ENCODE results near the gene RNF126. TPM values are rescaled to one million over a fixed set of nuclear protein-coding genes. Genes with fewer than 3 reads are reported as not detected.

Gene RNF126
- total and polyA plus RNA-seq, 7 donors, result 25.2 to 72.1 (median 51.6) TPM

DNA sequence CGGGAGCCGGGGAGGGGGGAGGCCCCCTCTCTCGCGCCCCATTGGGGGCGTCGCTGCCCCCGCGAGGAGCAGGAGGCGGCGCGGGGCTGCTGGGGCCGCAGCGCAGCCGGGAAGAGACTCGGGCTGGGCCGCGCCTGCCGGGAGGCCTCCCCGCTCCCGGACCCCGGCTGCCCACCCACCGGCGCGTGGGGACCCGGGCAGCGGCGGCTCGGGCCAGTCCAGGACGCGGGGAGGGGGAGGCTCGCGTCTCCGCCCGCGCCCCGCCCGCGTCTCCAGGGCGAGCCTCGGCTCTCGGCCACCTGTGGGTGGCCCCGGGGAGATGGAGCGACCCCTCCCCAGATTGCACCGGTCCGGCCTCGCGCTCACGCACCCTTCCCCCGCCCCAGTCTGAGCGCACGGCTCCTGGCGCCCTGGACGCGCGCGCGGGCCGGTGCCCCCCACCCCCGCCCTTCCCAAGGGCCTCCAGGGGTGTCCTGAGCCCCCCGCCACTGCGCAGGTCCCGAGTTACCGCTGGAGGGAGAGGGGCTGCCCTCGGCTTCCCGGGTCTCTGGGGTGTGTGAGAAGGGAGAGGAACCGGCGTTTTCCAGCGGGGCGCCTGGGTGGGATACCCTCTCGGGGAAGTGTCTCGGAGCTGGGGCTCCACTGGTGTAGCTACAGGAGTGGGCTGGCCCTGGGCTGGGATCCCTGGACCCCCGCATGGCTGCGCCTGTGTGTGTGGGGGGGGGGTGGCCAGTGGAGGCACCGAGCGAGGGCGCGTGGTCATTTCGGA, 46.4 kb upstream of the RNF126 start:
- TF ChIP-seq, protein P1, sequence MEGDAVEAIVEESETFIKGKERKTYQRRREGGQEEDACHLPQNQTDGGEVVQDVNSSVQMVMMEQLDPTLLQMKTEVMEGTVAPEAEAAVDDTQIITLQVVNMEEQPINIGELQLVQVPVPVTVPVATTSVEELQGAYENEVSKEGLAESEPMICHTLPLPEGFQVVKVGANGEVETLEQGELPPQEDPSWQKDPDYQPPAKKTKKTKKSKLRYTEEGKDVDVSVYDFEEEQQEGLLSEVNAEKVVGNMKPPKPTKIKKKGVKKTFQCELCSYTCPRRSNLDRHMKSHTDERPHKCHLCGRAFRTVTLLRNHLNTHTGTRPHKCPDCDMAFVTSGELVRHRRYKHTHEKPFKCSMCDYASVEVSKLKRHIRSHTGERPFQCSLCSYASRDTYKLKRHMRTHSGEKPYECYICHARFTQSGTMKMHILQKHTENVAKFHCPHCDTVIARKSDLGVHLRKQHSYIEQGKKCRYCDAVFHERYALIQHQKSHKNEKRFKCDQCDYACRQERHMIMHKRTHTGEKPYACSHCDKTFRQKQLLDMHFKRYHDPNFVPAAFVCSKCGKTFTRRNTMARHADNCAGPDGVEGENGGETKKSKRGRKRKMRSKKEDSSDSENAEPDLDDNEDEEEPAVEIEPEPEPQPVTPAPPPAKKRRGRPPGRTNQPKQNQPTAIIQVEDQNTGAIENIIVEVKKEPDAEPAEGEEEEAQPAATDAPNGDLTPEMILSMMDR (IDR thresholded peaks at IDR 0.05), result no peak
- Histone ChIP-seq H3K36me3 (ENCODE audit: insufficient read depth in 1 of 2, low read depth in 1 of 2) (no peaks in the 10 kb centered on the region), H3K27me3 (ENCODE audit: insufficient read depth in 3 of 3, low read length in 2 of 3) (peaks cover 0 to 49% (median 10%) of the 10 kb centered on the region in 3 donors), H3K27ac (peak overlapping the region; percentile 50), H3K9me3 (no peaks in the 10 kb centered on the region), H3K4me3 (peak overlapping the region; percentile 63), H3K4me1 (no peaks in the 10 kb centered on the region)
- intact Hi-C loops (cut with DNase I), result no loop called here
- peak in 2 of 4 donors; percentile 8 to 32 for ATAC-seq
- WGBS, 3 donors, result 1 to 3% (median 3%) methylated on average over 32 to 78 of the region's 78 CpGs
- DNase-seq, result no peak

DNA sequence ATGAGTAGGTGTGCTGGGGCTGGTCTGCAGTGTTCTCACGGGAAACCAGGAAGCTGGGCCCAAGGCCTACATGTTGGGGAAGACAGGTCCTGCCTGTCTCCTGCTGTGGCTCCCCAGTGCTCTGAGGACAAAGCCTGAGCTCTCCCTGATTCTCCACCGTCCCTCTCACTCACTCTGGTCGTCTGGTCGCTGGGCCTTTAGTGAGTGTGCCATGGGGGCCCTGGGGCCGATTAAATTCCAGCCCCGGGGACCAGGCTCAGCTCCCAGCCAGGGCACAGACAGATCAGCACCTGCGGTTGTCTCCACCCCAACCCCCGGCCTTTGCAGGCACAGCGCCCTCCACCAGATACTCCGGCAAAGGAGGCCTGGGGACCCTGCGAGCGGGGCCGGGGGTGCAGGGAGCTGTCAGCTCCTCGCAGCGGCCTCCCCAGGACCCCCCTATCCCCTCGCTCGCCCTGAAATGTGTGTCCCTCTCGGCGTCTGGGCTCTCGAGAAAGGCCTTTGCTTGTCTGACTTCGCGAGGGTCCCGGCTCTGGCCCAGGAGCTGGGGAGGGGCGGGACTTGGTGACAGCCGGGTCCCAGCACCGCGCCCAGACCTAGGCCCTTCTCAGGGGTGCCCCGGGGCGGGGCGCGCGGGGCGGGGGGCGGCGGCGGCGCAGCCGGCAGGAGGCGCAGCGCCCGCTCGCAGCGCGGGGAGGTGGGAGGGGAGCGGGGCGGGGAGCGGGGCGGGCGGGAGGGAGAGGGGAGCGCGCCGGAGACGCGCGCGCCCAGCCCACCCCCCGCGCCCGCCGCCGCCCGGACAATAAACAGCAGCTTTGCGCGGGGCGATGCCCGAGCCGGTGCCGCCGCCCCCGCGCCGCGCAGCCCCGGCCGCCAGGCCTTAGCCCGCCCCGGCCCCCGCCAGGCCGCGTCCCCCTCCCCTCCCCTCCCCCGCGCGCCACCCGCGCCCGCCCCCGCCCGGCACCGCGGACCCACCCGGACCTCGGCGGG, 45.4 kb upstream of the RNF126 start, which contains the start of gene PALM:
PALM (plus strand) TSS at position 782 of the 990 bp plus-strand sequence. CDS start 212 bp downstream, outside the sequence.
- intact Hi-C loops (cut with DNase I), result no loop called here
- ATAC-seq, result no peak
- H3K4me1 ChIP-seq, result no peaks in the 10 kb centered on the region

DNA sequence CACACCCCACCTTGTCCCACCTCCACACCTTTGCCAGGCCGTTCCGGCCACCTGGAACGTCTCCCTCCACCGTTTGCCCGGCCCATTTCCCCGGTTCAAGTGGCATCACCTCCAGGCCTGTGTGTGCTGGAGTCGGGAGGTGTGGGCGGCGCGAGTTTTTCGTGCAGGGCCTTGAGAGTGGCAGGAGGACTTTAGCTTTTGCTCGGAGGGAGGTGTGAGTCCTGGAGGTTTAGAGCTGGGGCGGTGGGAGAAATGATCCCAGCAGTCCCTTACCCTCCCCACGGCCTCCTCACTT, 41.4 kb upstream of the RNF126 start:
- Histone ChIP-seq H3K4me1 (no peaks in the 10 kb centered on the region), H3K36me3 (ENCODE audit: insufficient read depth in 1 of 2, low read depth in 1 of 2) (no peaks in the 10 kb centered on the region), H3K27me3 (ENCODE audit: insufficient read depth in 3 of 3, low read length in 2 of 3) (peaks cover 0 to 61% (median 7%) of the 10 kb centered on the region in 3 donors), H3K27ac (no peak overlapping the region), H3K9me3 (no peaks in the 10 kb centered on the region), H3K4me3 (no peak overlapping the region)
- DNase-seq (no peak), ATAC-seq (peak in 1 of 4 donors; percentile 3)
- TF ChIP-seq, protein P1 (IDR thresholded peaks at IDR 0.05), result no peak
- 20 to 30% (median 23%) methylated on average over 14 of the region's 14 CpGs for WGBS, 3 donors
- intact Hi-C loops (cut with DNase I), result no loop called here

More for the DNA sequence above, 45.4 kb upstream of the RNF126 start, which contains the start of gene PALM:
- 8 to 29% (median 17%) methylated on average over 20 to 85 of the region's 93 CpGs for WGBS, 3 donors
- Histone ChIP-seq H3K36me3 (ENCODE audit: insufficient read depth in 1 of 2, low read depth in 1 of 2) (no peaks in the 10 kb centered on the region), H3K9me3 (no peaks in the 10 kb centered on the region), H3K27ac (peak within 1 kb of the TSS; percentile 50), H3K27me3 (ENCODE audit: insufficient read depth in 3 of 3, low read length in 2 of 3) (peaks cover 0 to 51% (median 12%) of the 10 kb centered on the region in 3 donors), H3K4me3 (peak within 1 kb of the TSS; percentile 63)
- peak in 1 of 2 donors; percentile 51 for DNase-seq
- TF ChIP-seq, protein P1 (IDR thresholded peaks at IDR 0.05), result peak; percentile 21

DNA sequence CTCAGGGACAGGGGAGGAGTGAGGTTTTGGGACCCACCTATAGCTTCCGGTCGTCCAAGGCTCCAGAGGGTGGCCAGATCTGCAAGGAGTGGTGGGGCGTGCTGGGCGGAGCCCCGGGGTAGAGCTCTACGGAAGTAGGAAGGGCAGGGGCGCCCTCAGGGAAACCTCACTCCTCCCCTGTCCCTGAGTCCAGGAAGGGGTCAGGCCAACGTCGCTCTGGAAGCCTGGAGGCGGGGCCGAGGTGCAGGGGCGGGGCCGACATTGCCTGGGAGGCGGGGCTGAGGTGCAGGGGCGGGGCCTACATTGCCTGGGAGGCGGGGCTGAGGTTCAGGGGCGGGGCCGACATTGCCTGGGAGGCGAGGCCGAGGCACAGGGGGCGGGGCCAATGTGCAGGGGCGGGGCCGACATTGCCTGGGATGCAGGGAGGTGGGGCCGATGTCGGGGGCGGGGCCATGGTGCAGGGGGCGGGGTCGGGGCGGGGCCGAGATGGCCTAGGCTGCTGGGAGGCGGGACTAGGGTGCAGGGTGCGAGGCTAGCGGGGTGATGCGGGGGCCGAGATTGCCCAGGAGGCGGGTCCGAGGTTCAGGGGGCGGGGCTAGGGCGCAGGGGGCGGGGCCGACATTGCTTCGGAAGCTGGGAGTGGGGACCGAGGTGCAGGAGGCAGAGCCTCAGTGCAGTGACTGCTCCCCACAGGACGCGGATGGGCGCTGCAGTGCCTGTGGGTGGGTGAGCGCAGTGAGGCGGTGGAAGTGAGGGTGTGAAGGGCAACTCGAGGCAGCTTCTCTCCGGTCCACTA, 40.8 kb upstream of the RNF126 start:
- TF ChIP-seq, protein P1 (IDR thresholded peaks at IDR 0.05), result no peak
- H3K36me3 ChIP-seq (ENCODE audit: insufficient read depth in 1 of 2, low read depth in 1 of 2), result no peaks in the 10 kb centered on the region
- peak; percentile 69 to 88 (median 78) for ATAC-seq
- peak overlapping the region; percentile 11 for H3K4me3 ChIP-seq
- peaks cover 0 to 62% (median 9%) of the 10 kb centered on the region in 3 donors for H3K27me3 ChIP-seq (ENCODE audit: insufficient read depth in 3 of 3, low read length in 2 of 3)
- H3K4me1 ChIP-seq, result no peaks in the 10 kb centered on the region
- peak; percentile 83 to 90 for DNase-seq
- no peak overlapping the region for H3K27ac ChIP-seq
- intact Hi-C loops (cut with DNase I), result no loop called here
- H3K9me3 ChIP-seq, result no peaks in the 10 kb centered on the region
- 4 to 10% (median 9%) methylated on average over 40 to 50 of the region's 50 CpGs for WGBS, 3 donors
